K562 (cell line): ENCODE data around the gene DENND1A. TPM values are rescaled to one million over a fixed set of nuclear protein-coding genes. Genes with fewer than 3 reads are reported as not detected.

Experiments used
- ATAC-seq: fragments of 200-7000 bp; cut with Tn5 transposase; 3 replicates; pipeline ENCODE4 v1.9.1; 2020; ENCODE audit warnings: moderate library complexity
- BruUV-seq: library from RNA; stranded (reverse); fragments of 400-500 nt; replicated peaks from 2 replicates; lab custom pipeline; 2021; lab: Mats Ljungman, UMichigan
- CTCF ChIA-PET: fragments of 300-600 bp; formaldehyde crosslinking; extraction: SDS; loops from one replicate; lab custom pipeline; 2021; ENCODE audit warnings: low intra/inter-chr PET ratio; lab: Yijun Ruan, JAX
- POLR2A ChIA-PET: fragments of 300-600, 350-650 bp; sonication (Branson Sonifier 250); formaldehyde crosslinking; extraction: SDS; loops from one replicate; lab custom pipeline; 2021; ENCODE audit warnings: antibody characterized with exemption, inconsistent platforms; lab: Yijun Ruan, JAX
- DNase-seq, 4 experiments: peaks; one replicate each; pipeline versions ENCODE4 v3.0.0 to v3.0.0-alpha.2; 2011 to 2018; ENCODE audit warnings: low spot score in 3 of 4, mixed read lengths in 3 of 4; ENCODE audit errors: extremely low read depth in 1 of 4
- FAIRE-seq: peaks from 2 replicates; lab custom pipeline; 2011; peaks lifted over from hg19 to GRCh38; lab: Jason Lieb, UNC
- H2AFZ ChIP-seq: 2 replicates; pipeline ENCODE4 v1.6.0; 2011; ENCODE audit warnings: low read depth, low read length, control low read depth, inconsistent platforms
- H3K27ac ChIP-seq: fragments of 200-600 bp; 3 replicates; pipeline ENCODE4 v1.8.0; 2011; ENCODE audit warnings: low read depth, mild to moderate bottlenecking, control low read depth, inconsistent platforms, low read length, moderate library complexity, mixed read lengths; ENCODE audit errors: extremely low read depth
- H3K27me3 ChIP-seq, 2 experiments: fragments of 300-600 bp in 1 of 2; 2 replicates in 1 of 2; 3 replicates in 1 of 2; pipeline versions ENCODE4 v1.6.0 to v1.8.0; 2011; ENCODE audit warnings: inconsistent platforms in 2 of 2, low read length in 2 of 2, mild to moderate bottlenecking in 1 of 2, mixed read lengths in 1 of 2, moderate library complexity in 1 of 2; ENCODE audit not compliant: control insufficient read depth in 2 of 2, insufficient read depth in 2 of 2
- H3K36me3 ChIP-seq: fragments of 300-600 bp; 3 replicates; pipeline ENCODE4 v1.8.0; 2011; ENCODE audit warnings: mild to moderate bottlenecking, low read length, inconsistent platforms; ENCODE audit not compliant: control insufficient read depth, insufficient read depth
- H3K4me1 ChIP-seq, 2 experiments: fragments of 200-600 bp in 1 of 2; replicated peaks in 1 of 2; 2 replicates in 1 of 2; 3 replicates in 1 of 2; pipeline versions ENCODE4 v1.5.1 to v1.8.0; 2011; ENCODE audit warnings: inconsistent platforms in 2 of 2, low read length in 2 of 2, mild to moderate bottlenecking in 1 of 2, mixed read lengths in 1 of 2, moderate library complexity in 1 of 2; ENCODE audit not compliant: control insufficient read depth in 2 of 2, insufficient read depth in 2 of 2
- H3K4me2 ChIP-seq: 2 replicates; pipeline ENCODE4 v1.6.1; 2011; ENCODE audit warnings: low read length, control low read depth, inconsistent platforms, mixed read lengths; ENCODE audit not compliant: insufficient read depth
- H3K4me3 ChIP-seq: fragments of 200-600 bp; sonication (generic), shearing (Covaris generic); 2 replicates; pipeline ENCODE4 v1.5.1; 2016; ENCODE audit warnings: control low read depth, inconsistent platforms
- H3K79me2 ChIP-seq: fragments of 200-600 bp; 3 replicates; pipeline ENCODE4 v1.8.0; 2011; ENCODE audit warnings: low read length, inconsistent platforms; ENCODE audit not compliant: control insufficient read depth, insufficient read depth
- H3K9ac ChIP-seq, 2 experiments: 2 replicates each; pipeline versions ENCODE4 v1.6.0 to v1.6.1; 2011; ENCODE audit warnings: low read depth in 2 of 2, low read length in 2 of 2, control low read depth in 1 of 2, inconsistent platforms in 1 of 2, mild to moderate bottlenecking in 1 of 2, mixed read lengths in 1 of 2; ENCODE audit not compliant: insufficient read depth in 1 of 2
- H3K9me1 ChIP-seq: one replicate; pipeline ENCODE4 v1.6.0; 2011; ENCODE audit warnings: inconsistent platforms, mild to moderate bottlenecking, low read length, moderate library complexity; ENCODE audit not compliant: control insufficient read depth, insufficient read depth
- H3K9me3 ChIP-seq: replicated peaks from 2 replicates; pipeline ENCODE4 v1.5.1; 2011; ENCODE audit warnings: low read depth, low read length, inconsistent platforms; ENCODE audit not compliant: control insufficient read depth, insufficient read depth
- H4K20me1 ChIP-seq: replicated peaks from 2 replicates; pipeline ENCODE4 v1.6.1; 2011; ENCODE audit warnings: low read length, inconsistent platforms, mixed read lengths; ENCODE audit not compliant: control insufficient read depth, insufficient read depth
- CBX2 ChIP-seq: fragments of 200-600 bp; sonication (generic); IDR thresholded peaks from one replicate; pipeline ENCODE4 v1.6.1; 2012; ENCODE audit warnings: mild to moderate bottlenecking, low read length, inconsistent platforms; ENCODE audit not compliant: insufficient read depth, poor library complexity, severe bottlenecking
- RBM39 ChIP-seq: fragments of 200-400 bp; formaldehyde crosslinking; optimal IDR thresholded peaks from 2 replicates; pipeline ENCODE3; 2018; ENCODE audit warnings: low read depth, low read length
- RERE ChIP-seq: sonication (generic); formaldehyde crosslinking; IDR thresholded peaks from 2 replicates; pipeline ENCODE4 v1.8.0; 2023; ENCODE audit warnings: missing genetic modification reagents, mild to moderate bottlenecking, borderline replicate concordance
- TCF15 ChIP-seq: fragments of 250-450 bp; sonication (Bioruptor Pico); IDR thresholded peaks from 2 replicates; pipeline ENCODE4 v1.8.0; 2022; ENCODE audit warnings: moderate library complexity, mild to moderate bottlenecking, inconsistent platforms
- ZNF584 ChIP-seq: fragments of 200-800 bp; sonication (Bioruptor generic); IDR thresholded peaks from 2 replicates; pipeline ENCODE4 v1.6.1; 2016; ENCODE audit warnings: low read depth, mild to moderate bottlenecking, missing genetic modification characterization, missing compliant biosample characterization
- ZNF717 ChIP-seq: fragments of 250-450 bp; sonication (Bioruptor Pico); IDR thresholded peaks from 2 replicates; pipeline ENCODE4 v1.5.0; 2021
- WGBS: fragments of 100-300 bp; shearing (Covaris generic); methylation state at CpG from one replicate; pipeline ENCODE4 v1.1.6; 2016; ENCODE audit warnings: low coverage, mixed read lengths; ENCODE audit not compliant: insufficient coverage; ENCODE audit errors: missing lambda C conversion rate; 5-methylcytosine and 5-hydroxymethylcytosine counted together
- in situ Hi-C: fragments of 300-500 bp; cut with MboI; formaldehyde crosslinking; loops from 4 replicates; pipeline ENCODE4 v1.15.0; 2018; ENCODE audit warnings: inconsistent platforms, mixed read lengths
- intact Hi-C: fragments of 100-400 bp; cut with micrococcal nuclease; formaldehyde crosslinking; loops from 2 replicates; pipeline ENCODE4 v1.14.2; 2022
- polyA plus RNA-seq, 8 experiments: library from polyadenylated mRNA; depleted of rRNA in 4 of 8; stranded (reverse) in 5 of 8; unstranded in 3 of 8; fragments of >200 nt; fragmentation: Nextera tagmentation in 2 of 8; fragmentation: Illumina TruSeq in 1 of 8; extraction: Ambion mirVana in 2 of 8; extraction: Trizol in 1 of 8; gene quantifications; 2 replicates each; pipeline versions ENCODE4 v1.2.1 to v1.2.3, GENCODE V29; 2011 to 2014; ENCODE audit warnings: inconsistent platforms in 1 of 8, missing spikeins in 1 of 8
- total RNA-seq, 7 experiments: library from RNA; depleted of rRNA in 6 of 7; stranded (reverse); fragments of >200 nt in 6 of 7; fragmentation: Illumina TruSeq in 2 of 7; extraction: Trizol in 2 of 7; gene quantifications; 2 replicates each; pipeline versions ENCODE4 v1.2.1 to v1.2.3, GENCODE V29; 2011 to 2021; ENCODE audit warnings: low replicate concordance in 1 of 7

Gene DENND1A
- total and polyA plus RNA-seq, 9 of the 15 experiments (the other 6 are each of a cell fraction or from before 2014, with no cell fraction given) = 7.6 to 29.5 (median 15.7) TPM

DNA sequence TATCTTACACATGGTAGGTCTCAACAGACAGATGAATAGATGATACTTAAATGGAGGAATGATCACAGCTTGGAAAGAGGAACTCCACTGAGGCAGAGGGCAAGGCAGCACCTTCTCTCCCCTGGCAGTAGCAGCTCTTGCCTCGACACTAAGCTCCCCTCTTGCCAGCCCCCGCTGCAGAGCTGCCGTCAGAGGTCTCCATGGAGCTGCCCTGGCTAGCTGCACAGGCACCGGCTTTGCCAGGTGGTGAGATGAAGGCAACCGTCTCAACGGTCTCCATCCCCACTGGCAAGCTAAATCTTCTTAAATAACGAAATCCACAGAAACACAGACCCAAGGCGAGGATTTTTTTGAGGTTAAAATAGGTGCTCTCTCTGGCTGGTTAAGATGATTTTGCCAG lies 492.7 kb downstream of the DENND1A start (continued):
- TF ChIP-seq RERE (CRISPR knock-in tag) (no peak), TCF15 (CRISPR knock-in tag) (no peak), ZNF584 (CRISPR knock-in tag) (no peak)

DNA sequence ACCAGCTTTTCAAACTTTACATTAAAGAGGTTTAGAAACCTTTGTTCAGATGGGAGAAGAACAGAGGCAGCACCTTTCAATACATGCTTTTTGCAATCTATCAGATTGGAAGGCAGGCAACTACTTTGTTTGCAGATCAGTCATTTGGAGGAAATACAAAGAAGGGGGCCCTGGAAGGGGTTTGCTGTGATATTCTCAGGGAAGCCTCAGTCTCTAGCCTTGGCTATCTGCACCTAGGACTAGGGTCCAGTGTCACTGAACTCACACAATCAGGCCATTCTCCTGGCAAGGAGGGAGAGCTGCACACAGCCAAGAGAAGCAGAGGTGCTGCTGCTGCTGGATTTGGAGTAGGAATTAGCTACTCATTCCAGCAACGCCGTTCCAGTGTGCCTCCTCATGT lies 494.5 kb downstream of the DENND1A start:
- H3K36me3 ChIP-seq = no peaks in the 10 kb centered on the region
- no peak for TF ChIP-seq CBX2
- TF ChIP-seq ZNF717 (CRISPR knock-in tag) = no peak
- TF ChIP-seq RBM39 = no peak

More for the DNA sequence above, 494.5 kb downstream of the DENND1A start:
- Histone ChIP-seq H3K4me3 (no peak overlapping the region), H3K9me3 (no peaks in the 10 kb centered on the region), H3K27me3 (no peaks in the 10 kb centered on the region), H3K4me1 (peaks cover 0 to 3% of the 10 kb centered on the region in 2 experiments; a peak in 4 of 5 replicates), H4K20me1 (peaks cover 2% of the 10 kb centered on the region), H3K9ac (no peak overlapping the region), H3K4me2 (no peak overlapping the region), H2AFZ (no peak overlapping the region), H3K27ac (no peak overlapping the region), H3K79me2 (no peaks in the 10 kb centered on the region), H3K9me1 (no peaks in the 10 kb centered on the region)
- FAIRE-seq (no peak), DNase-seq (no peak), ATAC-seq (no peak)
- BruUV-seq = no TSS peak
- POLR2A ChIA-PET = interaction anchor here (0.5 to 2.2 kb wide), 3 partner anchors 12 to 546 kb away, joined by 3 to 9 read pairs (median 5); no protein-coding TSS in a partner anchor
- CTCF ChIA-PET = no interaction called here
- intact Hi-C loops = no loop called here
- WGBS = 78% methylated on average over 2 of the region's 2 CpGs
- in situ Hi-C loops = no loop called here
